ENCODE data around the gene ABCF2. TPM values are rescaled to one million over a fixed set of nuclear protein-coding genes. Genes with fewer than 3 reads are reported as not detected.

Gene ABCF2
- total and polyA plus RNA-seq, 7 experiments from 2014 or later, result 17.2 to 47.5 (median 27.7) TPM

DNA sequence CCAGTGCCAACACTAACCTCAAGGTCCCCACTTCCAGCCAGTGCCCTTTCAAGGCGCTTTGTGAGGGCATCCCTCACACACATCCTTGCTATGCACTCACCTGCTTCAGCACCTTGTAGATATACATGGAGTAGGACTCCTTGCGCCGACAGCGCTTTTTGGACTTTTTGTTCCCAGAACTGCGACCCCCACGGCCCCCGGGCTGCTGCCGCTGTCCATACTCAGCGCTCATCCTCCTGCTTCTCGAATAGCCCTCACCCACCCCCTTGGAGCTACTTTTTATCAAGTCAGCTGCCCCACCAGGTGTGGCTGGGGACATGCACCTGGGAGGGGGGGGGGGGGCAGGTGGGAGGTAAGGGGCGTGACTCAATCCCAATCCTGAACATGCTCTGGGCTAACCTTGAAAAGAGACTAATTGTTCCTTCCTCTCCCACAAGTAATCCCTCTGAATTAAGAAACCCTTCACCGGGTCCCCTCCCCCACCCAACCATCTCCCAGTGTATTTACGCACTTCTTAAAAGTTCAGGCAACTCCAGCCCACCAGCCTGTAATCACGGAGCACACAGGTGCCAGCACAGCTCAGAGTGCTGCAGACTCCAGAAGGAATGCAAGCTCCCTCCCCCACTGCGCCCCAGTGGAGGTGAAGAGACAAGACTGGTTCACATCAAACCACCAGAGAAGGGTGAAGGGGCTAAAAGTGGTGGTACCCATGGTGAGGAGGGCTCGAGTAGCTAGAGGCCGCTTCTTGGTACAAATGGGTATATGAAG is 16.7 kb downstream of the ABCF2 start, which contains the start of gene H2BK1:
TSS of gene H2BK1 (minus strand) at position 402 of the 768 bp plus-strand sequence. CDS start at position 232, 170 bp downstream.
- intact Hi-C loops (cut with micrococcal nuclease), result no loop called here
- ChIA-PET CTCF (no interaction called here), POLR2A (no interaction called here)
- DNase-seq (no peak), ATAC-seq (no peak)
- Mint-ChIP-seq H3K36me3 (peaks cover 4 to 17% (median 10%) of the 10 kb centered on the region in 5 donors), H3K4me1 (peaks cover 16 to 28% (median 23%) of the 10 kb centered on the region in 7 donors), H3K9me3 (no peaks in the 10 kb centered on the region), H3K4me3 (no peak within 1 kb of the TSS), H3K27me3 (peaks cover 0 to 8% (median 0%) of the 10 kb centered on the region in 5 donors), H3K27ac (peak within 1 kb of the TSS in 2 of 9 donors; percentile 26 to 62)
- H3K4me3 ChIP-seq (ENCODE audit: low read length), result no peak within 1 kb of the TSS
- no peaks in the 10 kb centered on the region for H3K27me3 ChIP-seq (ENCODE audit: control insufficient read depth in 2 of 2, insufficient read depth in 2 of 2, low read length in 2 of 2)
- H3K9me3 ChIP-seq (ENCODE audit: control insufficient read depth in 2 of 3, low read length in 3 of 3), result no peaks in the 10 kb centered on the region
- peaks cover 0 to 32% (median 0%) of the 10 kb centered on the region in 3 experiments for H3K36me3 ChIP-seq (ENCODE audit: control insufficient read depth in 2 of 3, insufficient read depth in 3 of 3, low read length in 3 of 3)
- H3K4me1 ChIP-seq (ENCODE audit: control insufficient read depth in 2 of 2, insufficient read depth in 2 of 2, low read length in 2 of 2), result peaks cover 15 to 20% of the 10 kb centered on the region in 2 donors
- no peak within 1 kb of the TSS for H3K27ac ChIP-seq (ENCODE audit: low read depth, low read length)

DNA sequence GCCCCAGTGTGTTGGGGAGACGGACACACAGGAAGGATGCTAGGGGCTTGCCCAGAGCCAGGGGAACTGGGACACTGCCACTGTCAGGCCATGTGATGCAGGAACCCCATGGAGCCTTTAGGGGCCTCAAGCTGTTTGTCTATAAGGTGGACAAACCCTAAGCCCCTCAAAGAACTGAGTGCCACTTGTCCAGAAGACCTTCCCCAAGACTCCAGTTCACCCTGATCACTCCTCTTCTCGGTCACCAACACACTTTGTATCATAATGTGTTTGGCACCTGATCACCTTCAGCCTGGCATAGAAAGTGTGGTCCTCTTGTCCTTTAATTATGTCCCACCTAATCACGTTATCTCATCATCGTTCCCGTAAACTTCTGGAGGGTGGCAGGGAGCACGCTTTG is 17.4 kb downstream of the ABCF2 start:
- Histone ChIP-seq H3K27ac (ENCODE audit: low read depth, low read length) (no peak overlapping the region), H3K4me3 (ENCODE audit: low read length) (no peak overlapping the region), H3K4me1 (ENCODE audit: control insufficient read depth in 2 of 2, insufficient read depth in 2 of 2, low read length in 2 of 2) (peaks cover 15 to 20% of the 10 kb centered on the region in 2 donors), H3K27me3 (ENCODE audit: control insufficient read depth in 2 of 2, insufficient read depth in 2 of 2, low read length in 2 of 2) (no peaks in the 10 kb centered on the region), H3K36me3 (ENCODE audit: control insufficient read depth in 2 of 3, insufficient read depth in 3 of 3, low read length in 3 of 3) (peaks cover 0 to 25% (median 0%) of the 10 kb centered on the region in 3 experiments), H3K9me3 (ENCODE audit: control insufficient read depth in 2 of 3, low read length in 3 of 3) (no peaks in the 10 kb centered on the region)
- Mint-ChIP-seq H3K4me3 (no peak overlapping the region), H3K4me1 (peaks cover 16 to 28% (median 23%) of the 10 kb centered on the region in 7 donors), H3K36me3 (peaks cover 0 to 11% (median 6%) of the 10 kb centered on the region in 5 donors), H3K27ac (no peak overlapping the region), H3K9me3 (no peaks in the 10 kb centered on the region), H3K27me3 (peaks cover 0 to 13% (median 0%) of the 10 kb centered on the region in 5 donors)
- no peak for ATAC-seq
- no peak for DNase-seq
- intact Hi-C loops (cut with micrococcal nuclease), result no loop called here
- POLR2A ChIA-PET, result no interaction called here
- CTCF ChIA-PET, result interaction anchor here (0.6 kb wide), 1 partner anchor 1295 kb away, joined by 3 read pairs; no protein-coding TSS in a partner anchor

DNA sequence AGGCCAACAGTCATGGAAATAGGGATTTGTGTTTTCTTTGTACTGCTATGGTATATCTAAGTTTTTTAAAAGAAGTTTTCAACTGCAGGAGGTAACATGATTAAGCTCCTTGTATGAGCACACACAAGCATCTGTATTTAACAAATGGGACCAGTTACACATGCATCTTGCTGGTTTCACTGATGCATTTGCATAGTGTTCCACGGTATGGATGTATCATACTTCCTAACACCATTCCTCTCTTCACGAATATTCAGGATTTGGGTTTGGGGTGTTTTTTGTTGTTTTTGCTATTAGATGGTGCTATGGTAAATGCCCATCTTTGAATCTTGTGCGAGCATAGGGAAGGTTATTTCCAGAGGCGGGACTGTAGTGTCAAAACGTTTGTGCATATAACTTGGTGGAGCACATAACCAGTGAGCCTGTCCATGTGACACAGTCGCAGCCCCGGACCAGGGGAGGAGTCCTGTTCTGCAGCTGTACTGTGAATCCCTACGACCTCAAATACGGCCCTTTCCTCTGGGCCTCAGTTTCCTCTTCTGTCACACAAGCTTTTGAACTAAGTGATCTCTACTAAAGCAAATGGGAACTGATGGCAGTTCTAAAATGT is 18.6 kb downstream of the ABCF2 start:
- ATAC-seq, result no peak
- Mint-ChIP-seq H3K4me3 (no peak overlapping the region), H3K27ac (peak overlapping the region in 1 of 9 donors; percentile 66), H3K36me3 (peaks cover 0 to 5% (median 2%) of the 10 kb centered on the region in 5 donors), H3K4me1 (peaks cover 16 to 28% (median 22%) of the 10 kb centered on the region in 7 donors), H3K27me3 (peaks cover 0 to 17% (median 0%) of the 10 kb centered on the region in 5 donors), H3K9me3 (no peaks in the 10 kb centered on the region)
- CTCF ChIA-PET, result no interaction called here
- Histone ChIP-seq H3K4me1 (ENCODE audit: control insufficient read depth in 2 of 2, insufficient read depth in 2 of 2, low read length in 2 of 2) (peaks cover 15 to 20% of the 10 kb centered on the region in 2 donors), H3K36me3 (ENCODE audit: control insufficient read depth in 2 of 3, insufficient read depth in 3 of 3, low read length in 3 of 3) (peaks cover 0 to 13% (median 0%) of the 10 kb centered on the region in 3 experiments), H3K27me3 (ENCODE audit: control insufficient read depth in 2 of 2, insufficient read depth in 2 of 2, low read length in 2 of 2) (no peaks in the 10 kb centered on the region), H3K27ac (ENCODE audit: low read depth, low read length) (no peak overlapping the region), H3K4me3 (ENCODE audit: low read length) (no peak overlapping the region), H3K9me3 (ENCODE audit: control insufficient read depth in 2 of 3, low read length in 3 of 3) (no peaks in the 10 kb centered on the region)
- POLR2A ChIA-PET, result interaction anchor here (1.9 kb wide), 1 partner anchor 35 kb away, joined by 8 read pairs; no protein-coding TSS in a partner anchor
- DNase-seq, result no peak
- intact Hi-C loops (cut with micrococcal nuclease), result no loop called here

DNA sequence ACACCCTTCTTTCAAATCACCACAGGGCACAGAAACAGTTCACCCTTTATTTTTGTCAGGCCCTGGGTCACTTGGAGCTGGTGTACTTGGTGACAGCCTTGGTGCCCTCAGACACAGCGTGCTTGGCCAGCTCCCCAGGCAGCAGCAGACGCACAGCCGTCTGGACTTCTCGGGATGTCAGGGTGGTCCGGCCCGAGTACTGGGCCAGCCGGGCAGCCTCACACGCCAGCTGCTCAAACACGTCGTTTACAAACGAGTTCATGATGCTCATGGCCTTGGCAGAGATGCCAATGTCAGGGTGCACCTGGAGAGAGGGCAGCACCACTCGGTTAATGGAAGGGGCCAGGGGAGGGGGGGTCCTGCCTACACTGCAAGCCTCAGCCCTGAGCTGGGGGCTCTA is 19.2 kb downstream of the ABCF2 start:
- peak overlapping the region in 3 of 9 donors; percentile 49 to 74 (median 58) for H3K27ac Mint-ChIP-seq
- H3K9me3 ChIP-seq (ENCODE audit: control insufficient read depth in 2 of 3, low read length in 3 of 3), result no peaks in the 10 kb centered on the region
- H3K4me1 ChIP-seq (ENCODE audit: control insufficient read depth in 2 of 2, insufficient read depth in 2 of 2, low read length in 2 of 2), result peaks cover 15 to 20% of the 10 kb centered on the region in 2 donors
- ATAC-seq (no peak), DNase-seq (no peak)
- H3K27me3 Mint-ChIP-seq, result peaks cover 0 to 20% (median 0%) of the 10 kb centered on the region in 5 donors
- H3K27me3 ChIP-seq (ENCODE audit: control insufficient read depth in 2 of 2, insufficient read depth in 2 of 2, low read length in 2 of 2), result no peaks in the 10 kb centered on the region
- no peak overlapping the region for H3K27ac ChIP-seq (ENCODE audit: low read depth, low read length)
- peaks cover 16 to 28% (median 22%) of the 10 kb centered on the region in 7 donors for H3K4me1 Mint-ChIP-seq
- intact Hi-C loops (cut with micrococcal nuclease), result loop anchor here in 1 of 2 donors (1.0 kb wide), 1 partner anchor 36 kb away; no protein-coding TSS in a partner anchor
- no peak overlapping the region for H3K4me3 ChIP-seq (ENCODE audit: low read length)
- ChIA-PET POLR2A (interaction anchor here (1.9 kb wide), 1 partner anchor 36 kb away, joined by 8 read pairs; no protein-coding TSS in a partner anchor), CTCF (interaction anchor here (1.6 kb wide), 1 partner anchor 36 kb away, joined by 5 read pairs; no protein-coding TSS in a partner anchor)
- H3K36me3 ChIP-seq (ENCODE audit: control insufficient read depth in 2 of 3, insufficient read depth in 3 of 3, low read length in 3 of 3), result peaks cover 0 to 7% (median 0%) of the 10 kb centered on the region in 3 experiments
- H3K9me3 Mint-ChIP-seq, result no peaks in the 10 kb centered on the region
- peaks cover 0 to 5% (median 0%) of the 10 kb centered on the region in 5 donors for H3K36me3 Mint-ChIP-seq
- H3K4me3 Mint-ChIP-seq, result peak overlapping the region in 4 of 10 donors; percentile 58 to 76 (median 67)

DNA sequence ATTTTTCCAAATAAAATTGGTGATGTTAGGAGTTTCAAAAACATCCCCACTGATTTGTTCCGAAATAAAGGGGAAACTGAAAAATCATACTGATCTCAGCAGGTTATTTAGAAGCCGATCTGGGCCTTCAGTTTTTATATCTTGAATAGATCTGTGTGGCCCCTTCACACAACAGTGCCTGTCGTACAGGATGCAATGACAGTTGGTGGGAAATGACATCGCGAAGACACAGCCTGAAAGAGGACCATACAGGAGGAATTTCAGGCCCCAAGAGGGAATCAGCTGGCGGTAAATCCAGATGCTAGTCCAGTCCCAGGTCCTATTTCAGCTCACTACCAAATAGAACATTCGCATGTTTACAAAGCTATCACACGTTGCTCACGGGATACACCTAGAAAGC is 19.7 kb downstream of the ABCF2 start:
- CTCF ChIA-PET, result interaction anchor here (1.4 to 1.6 kb wide), 2 partner anchors 37 to 38 kb away, joined by 3 to 5 read pairs; no protein-coding TSS in a partner anchor
- H3K4me3 ChIP-seq (ENCODE audit: low read length), result no peak overlapping the region
- peak in 2 of 9 donors; percentile 16 to 22 for DNase-seq
- H3K9me3 Mint-ChIP-seq, result no peaks in the 10 kb centered on the region
- H3K27ac ChIP-seq (ENCODE audit: low read depth, low read length), result peak overlapping the region; percentile 25
- H3K4me3 Mint-ChIP-seq, result peak overlapping the region; percentile 31 to 76 (median 62)
- peaks cover 16 to 28% (median 22%) of the 10 kb centered on the region in 7 donors for H3K4me1 Mint-ChIP-seq
- intact Hi-C loops (cut with micrococcal nuclease), result loop anchor here in 1 of 2 donors (1.0 kb wide), 1 partner anchor 37 kb away; no protein-coding TSS in a partner anchor
- H3K36me3 ChIP-seq (ENCODE audit: control insufficient read depth in 2 of 3, insufficient read depth in 3 of 3, low read length in 3 of 3), result peaks cover 0 to 2% (median 0%) of the 10 kb centered on the region in 3 experiments
- no peaks in the 10 kb centered on the region for H3K27me3 ChIP-seq (ENCODE audit: control insufficient read depth in 2 of 2, insufficient read depth in 2 of 2, low read length in 2 of 2)
- POLR2A ChIA-PET, result interaction anchor here (1.1 to 1.9 kb wide), 2 partner anchors 20 to 36 kb away, joined by 5 to 8 read pairs; partner anchors contain the start of gene ABCF2
- peak; percentile 52 for ATAC-seq
- peaks cover 0 to 21% (median 0%) of the 10 kb centered on the region in 5 donors for H3K27me3 Mint-ChIP-seq
- H3K27ac Mint-ChIP-seq, result peak overlapping the region in 7 of 9 donors; percentile 10 to 82 (median 58)
- no peaks in the 10 kb centered on the region for H3K9me3 ChIP-seq (ENCODE audit: control insufficient read depth in 2 of 3, low read length in 3 of 3)
- peaks cover 15 to 20% of the 10 kb centered on the region in 2 donors for H3K4me1 ChIP-seq (ENCODE audit: control insufficient read depth in 2 of 2, insufficient read depth in 2 of 2, low read length in 2 of 2)
- H3K36me3 Mint-ChIP-seq, result peaks cover 0 to 5% (median 0%) of the 10 kb centered on the region in 5 donors

DNA sequence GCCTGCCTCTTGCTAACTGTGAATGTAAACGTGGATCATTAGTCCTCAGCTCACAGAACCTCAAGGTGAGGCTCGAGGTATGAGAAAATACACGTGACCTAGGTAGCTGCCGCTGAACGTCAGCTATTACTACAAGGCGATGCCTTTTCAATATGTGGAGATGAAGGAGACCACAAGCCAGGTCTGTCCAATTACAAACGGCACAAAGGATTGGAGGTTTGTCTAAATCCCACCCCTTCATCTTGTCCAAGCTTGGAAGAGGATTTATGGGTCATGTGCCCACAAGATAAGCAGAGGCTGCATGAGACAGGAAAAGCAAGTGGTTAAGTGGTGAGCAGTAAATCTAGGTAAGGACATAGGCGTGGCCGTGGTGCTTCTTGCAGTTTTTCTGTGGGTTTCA is 20.1 kb downstream of the ABCF2 start:
- H3K4me1 Mint-ChIP-seq, result peaks cover 16 to 28% (median 22%) of the 10 kb centered on the region in 7 donors
- peak overlapping the region in 9 of 10 donors; percentile 57 to 76 (median 63) for H3K4me3 Mint-ChIP-seq
- Histone ChIP-seq H3K4me1 (ENCODE audit: control insufficient read depth in 2 of 2, insufficient read depth in 2 of 2, low read length in 2 of 2) (peaks cover 15 to 20% of the 10 kb centered on the region in 2 donors), H3K36me3 (ENCODE audit: control insufficient read depth in 2 of 3, insufficient read depth in 3 of 3, low read length in 3 of 3) (no peaks in the 10 kb centered on the region), H3K4me3 (ENCODE audit: low read length) (no peak overlapping the region), H3K27me3 (ENCODE audit: control insufficient read depth in 2 of 2, insufficient read depth in 2 of 2, low read length in 2 of 2) (no peaks in the 10 kb centered on the region), H3K9me3 (ENCODE audit: control insufficient read depth in 2 of 3, low read length in 3 of 3) (no peaks in the 10 kb centered on the region), H3K27ac (ENCODE audit: low read depth, low read length) (peak overlapping the region; percentile 25)
- ChIA-PET POLR2A (interaction anchor here (1.1 to 1.9 kb wide), 2 partner anchors 20 to 37 kb away, joined by 5 to 8 read pairs; partner anchors contain the start of gene ABCF2), CTCF (interaction anchor here (1.4 to 1.6 kb wide), 2 partner anchors 37 kb away, joined by 3 to 5 read pairs; no protein-coding TSS in a partner anchor)
- H3K9me3 Mint-ChIP-seq, result no peaks in the 10 kb centered on the region
- ATAC-seq (peak; percentile 81), DNase-seq (peak in 5 of 9 donors; percentile 16 to 35 (median 26))
- intact Hi-C loops (cut with micrococcal nuclease), result loop anchor here in 1 of 2 donors (1.0 kb wide), 1 partner anchor 37 kb away; no protein-coding TSS in a partner anchor
- peaks cover 0 to 21% (median 0%) of the 10 kb centered on the region in 5 donors for H3K27me3 Mint-ChIP-seq
- H3K36me3 Mint-ChIP-seq, result peaks cover 0 to 5% (median 0%) of the 10 kb centered on the region in 5 donors
- H3K27ac Mint-ChIP-seq, result peak overlapping the region in 8 of 9 donors; percentile 4 to 82 (median 59)

All from naive thymus-derived CD4-positive, alpha-beta T cell (primary cell).